ENCODE measurements around the gene CATSPER1. TPM values are rescaled to one million over a fixed set of nuclear protein-coding genes. Genes with fewer than 3 reads are reported as not detected.

The CATSPER1 gene
- total and polyA plus RNA-seq, 2 donors (not counting 3 experiments of a cell fraction or from before 2014, with no cell fraction given) = 0.68 to 1.0 TPM

GRCh38 chr11:66004186-66004585 lies 22.1 kb downstream of the CATSPER1 start:
- H3K9me1 ChIP-seq (replicated peaks; ENCODE audit: control insufficient read depth, extremely low read depth, insufficient read depth, low read length) = no peaks in the 10 kb centered on the region
- no peaks in the 10 kb centered on the region for H4K20me1 ChIP-seq (replicated peaks; ENCODE audit: control insufficient read depth, extremely low read depth, insufficient read depth, low read length)
- intact Hi-C loops (cut with micrococcal nuclease) = no loop called here
- no peak overlapping the region for H2AFZ ChIP-seq (ENCODE audit: low read depth, low read length)
- H3K4me3 ChIP-seq (replicated peaks in 1 of 3; ENCODE audit: insufficient read depth in 1 of 3, low read depth in 1 of 3, low read length in 3 of 3) = no peak overlapping the region
- FAIRE-seq (no peak), DNase-seq (ENCODE audit: low read depth, low spot score) (no peak)
- H3K79me2 ChIP-seq (ENCODE audit: control insufficient read depth, insufficient read depth, low read length) = peaks cover 36% of the 10 kb centered on the region
- dilution Hi-C loops (cut with MboI; ENCODE audit: extremely low pct_ligation_motif_present, low sequenced_read_pairs) = no loop called here
- TF ChIP-seq MAX (IDR thresholded peaks at IDR 0.05; ENCODE audit: insufficient read depth, insufficient read length) (no peak), EZH2 (IDR thresholded peaks at IDR 0.05; ENCODE audit: borderline replicate concordance, low read depth, low read length, severe bottlenecking) (no peak), MYC (IDR thresholded peaks at IDR 0.05; ENCODE audit: low read depth, low read length) (no peak), CTCF (IDR thresholded peaks at IDR 0.05; ENCODE audit: extremely low read depth in 1 of 2, insufficient read depth in 1 of 2, low read depth in 1 of 2, low read length in 2 of 2) (no peak), FOS (IDR thresholded peaks at IDR 0.05; ENCODE audit: borderline replicate concordance, insufficient read depth, low read length) (no peak), POLR2A (IDR thresholded peaks at IDR 0.05; ENCODE audit: low read depth, low read length) (no peak), JUN (IDR thresholded peaks at IDR 0.05; ENCODE audit: borderline replicate concordance, insufficient read depth, insufficient read length, low read depth) (no peak), GATA2 (IDR thresholded peaks at IDR 0.05; ENCODE audit: insufficient read depth, insufficient read length, low read depth, low read length) (no peak), POLR2AphosphoS5 (IDR thresholded peaks at IDR 0.05; ENCODE audit: insufficient read depth, low read depth, low read length) (no peak)
- no peak overlapping the region for H3K4me2 ChIP-seq (ENCODE audit: insufficient read depth, low read length)
- ChIA-PET CTCF (no interaction called here), POLR2A (no interaction called here)
- no TSS peak for BruUV-seq (replicated peaks)
- no peaks in the 10 kb centered on the region for H3K9me3 ChIP-seq (replicated peaks; ENCODE audit: control insufficient read depth, insufficient read depth, low read length)
- peaks cover 3 to 16% of the 10 kb centered on the region in 2 experiments for H3K36me3 ChIP-seq (ENCODE audit: control insufficient read depth in 2 of 2, extremely low read depth in 1 of 2, insufficient read depth in 2 of 2, low read length in 2 of 2)
- H3K9ac ChIP-seq (replicated peaks; ENCODE audit: extremely low read depth, insufficient read depth, low read length) = no peak overlapping the region
- H3K27me3 ChIP-seq (ENCODE audit: control insufficient read depth in 2 of 2, insufficient read depth in 2 of 2, low read length in 2 of 2) = no peaks in the 10 kb centered on the region
- H3K4me1 ChIP-seq (ENCODE audit: control insufficient read depth, extremely low read depth, insufficient read depth, low read length) = peaks cover 9% of the 10 kb centered on the region
- H3K27ac ChIP-seq (ENCODE audit: insufficient read depth, low read depth, low read length) = no peak overlapping the region

Measured in endothelial cell of umbilical vein (primary cell).